ENCODE data around the gene KCND3. TPM values are rescaled to one million over a fixed set of nuclear protein-coding genes. Genes with fewer than 3 reads are reported as not detected.

KCND3 gene
- total and polyA plus RNA-seq, 2 experiments from 2014 or later = 0.10 to 0.18 TPM

DNA sequence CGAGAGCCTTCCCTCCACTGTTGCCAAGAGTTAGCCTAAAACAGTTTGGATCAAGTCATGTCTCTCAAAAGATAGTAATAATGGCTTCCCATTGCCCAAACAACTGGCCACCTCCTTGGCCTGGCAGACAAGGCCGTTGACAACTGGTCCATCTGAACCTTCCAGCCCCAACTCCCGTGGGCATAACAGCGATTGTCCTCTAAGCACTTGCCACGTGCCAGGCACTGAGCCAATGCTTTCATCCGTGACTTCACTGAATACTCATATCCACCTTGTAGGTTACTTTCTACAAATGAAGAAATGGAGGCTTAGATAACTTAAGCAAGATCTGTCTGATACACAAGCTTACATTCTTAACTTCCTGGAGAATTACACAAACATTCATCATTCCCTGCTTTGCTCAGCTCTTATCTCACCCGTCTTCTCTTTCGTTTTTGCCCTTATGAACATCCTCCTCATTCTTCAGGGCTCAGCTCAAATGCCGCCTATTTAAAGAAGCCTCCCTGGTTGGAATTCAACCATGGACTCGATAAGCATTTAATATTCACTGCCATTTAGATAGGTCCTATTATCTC is 106.4 kb downstream of the KCND3 start:
- Histone ChIP-seq H3K27me3 (ENCODE audit: insufficient read depth) (no peaks in the 10 kb centered on the region), H3K36me3 (ENCODE audit: insufficient read depth) (no peaks in the 10 kb centered on the region), H3K4me2 (no peak overlapping the region), H2AFZ (no peak overlapping the region), H3F3A (replicated peaks; ENCODE audit: low read depth) (no peaks in the 10 kb centered on the region), H3K4me3 (no peak overlapping the region), H3K9me2 (ENCODE audit: insufficient read depth) (no peaks in the 10 kb centered on the region), H3K79me2 (replicated peaks; ENCODE audit: insufficient read depth) (no peaks in the 10 kb centered on the region), H3K27ac (ENCODE audit: low read depth) (no peak overlapping the region), H3K4me1 (ENCODE audit: insufficient read depth) (peaks cover 9% of the 10 kb centered on the region), H4K20me1 (replicated peaks; ENCODE audit: insufficient read depth) (no peaks in the 10 kb centered on the region)
- ATAC-seq (no peak), DNase-seq (ENCODE audit: low spot score) (no peak)
- no peak overlapping the region for H3K27ac Mint-ChIP-seq
- no peaks in the 10 kb centered on the region for H3K36me3 Mint-ChIP-seq (ENCODE audit: low read depth)
- H3K9me3 Mint-ChIP-seq = no peaks in the 10 kb centered on the region; the same call in 2 of the 3 replicates
- H3K4me1 Mint-ChIP-seq = peaks cover 20% of the 10 kb centered on the region
- TF ChIP-seq, protein P1, sequence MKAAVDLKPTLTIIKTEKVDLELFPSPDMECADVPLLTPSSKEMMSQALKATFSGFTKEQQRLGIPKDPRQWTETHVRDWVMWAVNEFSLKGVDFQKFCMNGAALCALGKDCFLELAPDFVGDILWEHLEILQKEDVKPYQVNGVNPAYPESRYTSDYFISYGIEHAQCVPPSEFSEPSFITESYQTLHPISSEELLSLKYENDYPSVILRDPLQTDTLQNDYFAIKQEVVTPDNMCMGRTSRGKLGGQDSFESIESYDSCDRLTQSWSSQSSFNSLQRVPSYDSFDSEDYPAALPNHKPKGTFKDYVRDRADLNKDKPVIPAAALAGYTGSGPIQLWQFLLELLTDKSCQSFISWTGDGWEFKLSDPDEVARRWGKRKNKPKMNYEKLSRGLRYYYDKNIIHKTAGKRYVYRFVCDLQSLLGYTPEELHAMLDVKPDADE (IDR thresholded peaks at IDR 0.05) = no peak
- TF ChIP-seq ZNF114 (CRISPR knock-in tag; IDR thresholded peaks at IDR 0.05) (no peak), NANOG (IDR thresholded peaks at IDR 0.05; ENCODE audit: borderline replicate concordance) (no peak), EZH2 (IDR thresholded peaks at IDR 0.05; ENCODE audit: low read depth, unreplicated experiment) (no peak), ZNF331 (CRISPR knock-in tag; IDR thresholded peaks at IDR 0.05; ENCODE audit: low read depth) (no peak), STAT1 (IDR thresholded peaks at IDR 0.05; ENCODE audit: unreplicated experiment) (no peak), POLR2AphosphoS5 (IDR thresholded peaks at IDR 0.05; ENCODE audit: low read depth) (no peak), EZH2phosphoT487 (IDR thresholded peaks at IDR 0.05; ENCODE audit: unreplicated experiment) (no peak), REST (IDR thresholded peaks at IDR 0.05; ENCODE audit: unreplicated experiment) (no peak), CTCF (conservative IDR thresholded peaks at IDR 0.05; ENCODE audit: low read depth in 2 of 2) (no peak), CREB1 (CRISPR knock-in tag; IDR thresholded peaks at IDR 0.05; ENCODE audit: low read depth) (no peak), JUNB (IDR thresholded peaks at IDR 0.05; ENCODE audit: unreplicated experiment) (no peak)
- TF ChIP-seq, protein P2, sequence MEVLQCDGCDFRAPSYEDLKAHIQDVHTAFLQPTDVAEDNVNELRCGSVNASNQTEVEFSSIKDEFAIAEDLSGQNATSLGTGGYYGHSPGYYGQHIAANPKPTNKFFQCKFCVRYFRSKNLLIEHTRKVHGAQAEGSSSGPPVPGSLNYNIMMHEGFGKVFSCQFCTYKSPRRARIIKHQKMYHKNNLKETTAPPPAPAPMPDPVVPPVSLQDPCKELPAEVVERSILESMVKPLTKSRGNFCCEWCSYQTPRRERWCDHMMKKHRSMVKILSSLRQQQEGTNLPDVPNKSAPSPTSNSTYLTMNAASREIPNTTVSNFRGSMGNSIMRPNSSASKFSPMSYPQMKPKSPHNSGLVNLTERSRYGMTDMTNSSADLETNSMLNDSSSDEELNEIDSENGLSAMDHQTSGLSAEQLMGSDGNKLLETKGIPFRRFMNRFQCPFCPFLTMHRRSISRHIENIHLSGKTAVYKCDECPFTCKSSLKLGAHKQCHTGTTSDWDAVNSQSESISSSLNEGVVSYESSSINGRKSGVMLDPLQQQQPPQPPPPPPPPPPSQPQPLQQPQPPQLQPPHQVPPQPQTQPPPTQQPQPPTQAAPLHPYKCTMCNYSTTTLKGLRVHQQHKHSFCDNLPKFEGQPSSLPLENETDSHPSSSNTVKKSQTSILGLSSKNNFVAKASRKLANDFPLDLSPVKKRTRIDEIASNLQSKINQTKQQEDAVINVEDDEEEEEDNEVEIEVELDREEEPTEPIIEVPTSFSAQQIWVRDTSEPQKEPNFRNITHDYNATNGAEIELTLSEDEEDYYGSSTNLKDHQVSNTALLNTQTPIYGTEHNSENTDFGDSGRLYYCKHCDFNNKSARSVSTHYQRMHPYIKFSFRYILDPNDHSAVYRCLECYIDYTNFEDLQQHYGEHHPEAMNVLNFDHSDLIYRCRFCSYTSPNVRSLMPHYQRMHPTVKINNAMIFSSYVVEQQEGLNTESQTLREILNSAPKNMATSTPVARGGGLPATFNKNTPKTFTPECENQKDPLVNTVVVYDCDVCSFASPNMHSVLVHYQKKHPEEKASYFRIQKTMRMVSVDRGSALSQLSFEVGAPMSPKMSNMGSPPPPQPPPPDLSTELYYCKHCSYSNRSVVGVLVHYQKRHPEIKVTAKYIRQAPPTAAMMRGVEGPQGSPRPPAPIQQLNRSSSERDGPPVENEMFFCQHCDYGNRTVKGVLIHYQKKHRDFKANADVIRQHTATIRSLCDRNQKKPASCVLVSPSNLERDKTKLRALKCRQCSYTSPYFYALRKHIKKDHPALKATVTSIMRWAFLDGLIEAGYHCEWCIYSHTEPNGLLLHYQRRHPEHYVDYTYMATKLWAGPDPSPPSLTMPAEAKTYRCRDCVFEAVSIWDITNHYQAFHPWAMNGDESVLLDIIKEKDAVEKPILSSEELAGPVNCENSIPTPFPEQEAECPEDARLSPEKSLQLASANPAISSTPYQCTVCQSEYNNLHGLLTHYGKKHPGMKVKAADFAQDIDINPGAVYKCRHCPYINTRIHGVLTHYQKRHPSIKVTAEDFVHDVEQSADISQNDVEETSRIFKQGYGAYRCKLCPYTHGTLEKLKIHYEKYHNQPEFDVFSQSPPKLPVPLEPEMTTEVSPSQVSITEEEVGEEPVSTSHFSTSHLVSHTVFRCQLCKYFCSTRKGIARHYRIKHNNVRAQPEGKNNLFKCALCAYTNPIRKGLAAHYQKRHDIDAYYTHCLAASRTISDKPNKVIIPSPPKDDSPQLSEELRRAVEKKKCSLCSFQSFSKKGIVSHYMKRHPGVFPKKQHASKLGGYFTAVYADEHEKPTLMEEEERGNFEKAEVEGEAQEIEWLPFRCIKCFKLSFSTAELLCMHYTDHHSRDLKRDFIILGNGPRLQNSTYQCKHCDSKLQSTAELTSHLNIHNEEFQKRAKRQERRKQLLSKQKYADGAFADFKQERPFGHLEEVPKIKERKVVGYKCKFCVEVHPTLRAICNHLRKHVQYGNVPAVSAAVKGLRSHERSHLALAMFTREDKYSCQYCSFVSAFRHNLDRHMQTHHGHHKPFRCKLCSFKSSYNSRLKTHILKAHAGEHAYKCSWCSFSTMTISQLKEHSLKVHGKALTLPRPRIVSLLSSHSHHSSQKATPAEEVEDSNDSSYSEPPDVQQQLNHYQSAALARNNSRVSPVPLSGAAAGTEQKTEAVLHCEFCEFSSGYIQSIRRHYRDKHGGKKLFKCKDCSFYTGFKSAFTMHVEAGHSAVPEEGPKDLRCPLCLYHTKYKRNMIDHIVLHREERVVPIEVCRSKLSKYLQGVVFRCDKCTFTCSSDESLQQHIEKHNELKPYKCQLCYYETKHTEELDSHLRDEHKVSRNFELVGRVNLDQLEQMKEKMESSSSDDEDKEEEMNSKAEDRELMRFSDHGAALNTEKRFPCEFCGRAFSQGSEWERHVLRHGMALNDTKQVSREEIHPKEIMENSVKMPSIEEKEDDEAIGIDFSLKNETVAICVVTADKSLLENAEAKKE (CRISPR knock-in tag; IDR thresholded peaks at IDR 0.05) = no peak
- H3K4me3 Mint-ChIP-seq = no peak overlapping the region; the same call in 2 of the 3 replicates
- H3K27me3 Mint-ChIP-seq (ENCODE audit: insufficient read depth, low read depth, poor library complexity) = no peaks in the 10 kb centered on the region
